ENCODE measurements around the gene GPSM3.

GRCh38 chr6:32167761-32168262 lies 24.6 kb downstream of the GPSM3 start:
- no peak for TF ChIP-seq MYC (IDR thresholded peaks at IDR 0.05; ENCODE audit: low read depth, low read length)
- no peak for TF ChIP-seq POLR2A (IDR thresholded peaks at IDR 0.05; ENCODE audit: low read depth, low read length)
- no peak for TF ChIP-seq CTCF (IDR thresholded peaks at IDR 0.05; ENCODE audit: extremely low read depth in 1 of 2, insufficient read depth in 1 of 2, low read depth in 1 of 2, low read length in 2 of 2)
